ENCODE data around the gene GHR.

GHR gene

DNA sequence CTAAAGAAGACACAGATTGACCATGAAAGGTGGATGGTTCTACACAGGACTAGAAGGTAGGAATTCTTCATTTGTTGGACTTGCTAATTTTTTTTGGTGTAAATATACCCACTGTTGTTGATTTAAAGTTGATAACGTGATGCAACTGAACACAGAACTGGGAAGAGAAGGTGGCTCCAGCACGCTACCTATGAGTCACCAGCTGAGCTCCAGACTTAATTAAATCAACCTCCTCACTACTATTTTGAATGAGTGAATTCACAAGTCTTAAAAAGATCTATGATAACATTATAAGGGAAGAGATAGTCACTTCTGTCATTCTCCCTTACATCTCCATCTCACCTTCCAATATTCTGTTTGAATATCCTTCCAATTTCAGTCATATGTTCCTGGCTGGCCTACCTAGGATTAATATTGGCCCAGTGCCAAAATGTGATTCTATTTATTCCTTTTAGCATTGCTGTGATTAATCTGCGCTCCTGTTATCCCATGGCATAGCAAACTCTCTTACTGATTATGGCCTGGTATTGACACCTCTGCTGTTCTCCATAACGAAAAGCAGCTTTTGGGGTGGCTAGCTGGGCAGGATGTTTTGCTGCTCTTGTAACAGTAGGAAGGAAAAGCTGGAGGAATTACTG, 197.5 kb downstream of the GHR start:
- H3K4me3 ChIP-seq (ENCODE audit: low read depth, low read length), result no peak overlapping the region
- TF ChIP-seq, protein P1, sequence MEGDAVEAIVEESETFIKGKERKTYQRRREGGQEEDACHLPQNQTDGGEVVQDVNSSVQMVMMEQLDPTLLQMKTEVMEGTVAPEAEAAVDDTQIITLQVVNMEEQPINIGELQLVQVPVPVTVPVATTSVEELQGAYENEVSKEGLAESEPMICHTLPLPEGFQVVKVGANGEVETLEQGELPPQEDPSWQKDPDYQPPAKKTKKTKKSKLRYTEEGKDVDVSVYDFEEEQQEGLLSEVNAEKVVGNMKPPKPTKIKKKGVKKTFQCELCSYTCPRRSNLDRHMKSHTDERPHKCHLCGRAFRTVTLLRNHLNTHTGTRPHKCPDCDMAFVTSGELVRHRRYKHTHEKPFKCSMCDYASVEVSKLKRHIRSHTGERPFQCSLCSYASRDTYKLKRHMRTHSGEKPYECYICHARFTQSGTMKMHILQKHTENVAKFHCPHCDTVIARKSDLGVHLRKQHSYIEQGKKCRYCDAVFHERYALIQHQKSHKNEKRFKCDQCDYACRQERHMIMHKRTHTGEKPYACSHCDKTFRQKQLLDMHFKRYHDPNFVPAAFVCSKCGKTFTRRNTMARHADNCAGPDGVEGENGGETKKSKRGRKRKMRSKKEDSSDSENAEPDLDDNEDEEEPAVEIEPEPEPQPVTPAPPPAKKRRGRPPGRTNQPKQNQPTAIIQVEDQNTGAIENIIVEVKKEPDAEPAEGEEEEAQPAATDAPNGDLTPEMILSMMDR (conservative IDR thresholded peaks at IDR 0.05; ENCODE audit: low read depth, low read length), result no peak
- no peak for DNase-seq (ENCODE audit: low read depth)

DNA sequence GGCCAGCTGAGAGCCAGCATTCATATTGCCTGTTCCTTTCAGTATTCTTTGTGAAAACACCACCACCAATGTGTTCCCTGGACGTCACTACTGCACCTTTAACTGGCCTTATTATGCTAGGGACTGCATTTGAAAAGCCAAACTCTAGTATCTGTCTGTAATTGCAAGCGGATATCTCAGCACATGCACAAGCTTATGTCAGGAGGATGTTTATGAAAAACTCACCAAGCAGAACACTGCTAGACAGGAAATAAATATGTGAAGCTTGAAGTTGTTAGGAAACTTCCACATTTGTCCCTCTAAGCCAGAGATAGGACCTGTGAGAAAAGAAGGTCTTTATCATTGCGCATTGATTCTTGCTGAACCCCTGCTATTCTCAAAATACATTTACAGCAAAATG, 198.0 kb downstream of the GHR start:
- no peak overlapping the region for H3K4me3 ChIP-seq (ENCODE audit: low read depth, low read length)
- TF ChIP-seq, protein P1 (conservative IDR thresholded peaks at IDR 0.05; ENCODE audit: low read depth, low read length), result no peak

DNA sequence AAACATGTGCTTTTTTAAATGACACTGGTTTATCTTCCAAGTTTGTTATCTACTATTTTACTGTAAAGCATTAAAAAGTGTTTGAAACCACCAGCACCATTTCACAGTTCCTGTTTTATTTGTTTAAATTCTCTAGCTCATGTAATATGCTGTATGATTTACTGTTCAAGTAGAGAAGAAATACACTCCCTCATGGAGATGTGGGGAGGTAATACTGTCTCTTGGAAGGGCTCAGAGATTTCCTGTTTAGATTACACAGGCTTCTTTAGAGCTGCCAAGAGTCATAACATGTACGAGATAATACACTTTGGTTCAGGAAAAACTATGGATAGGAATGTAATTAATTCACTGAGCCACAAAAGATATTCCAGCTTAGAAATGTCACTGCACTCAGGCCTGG, 198.4 kb downstream of the GHR start:
- DNase-seq (ENCODE audit: low read depth), result no peak
- TF ChIP-seq, protein P1 (conservative IDR thresholded peaks at IDR 0.05; ENCODE audit: low read depth, low read length), result no peak
- H3K4me3 ChIP-seq (ENCODE audit: low read depth, low read length), result no peak overlapping the region

More for the DNA sequence above, 198.0 kb downstream of the GHR start:
- DNase-seq (ENCODE audit: low read depth), result no peak

DNA sequence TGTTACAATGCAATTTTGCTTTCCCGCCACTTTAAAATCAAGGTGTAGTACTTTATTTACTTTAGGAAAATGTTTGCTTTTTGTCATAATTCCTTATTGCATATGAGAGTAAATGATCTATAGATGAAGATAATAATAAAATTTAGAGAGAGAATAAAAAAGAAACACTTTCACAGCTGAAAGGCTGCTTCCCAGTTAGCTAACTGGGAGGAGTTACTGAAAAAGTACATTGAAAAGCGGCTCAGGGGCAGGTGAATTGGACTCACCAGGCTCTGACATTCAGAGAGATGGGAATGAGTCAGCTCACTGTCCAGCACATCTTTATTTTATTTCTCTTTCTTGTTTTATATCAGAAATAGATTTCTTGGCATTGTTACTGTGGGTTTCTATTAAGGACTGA, 201.7 kb downstream of the GHR start:
- DNase-seq (ENCODE audit: low read depth), result no peak
- H3K4me3 ChIP-seq (ENCODE audit: low read depth, low read length), result no peak overlapping the region
- TF ChIP-seq, protein P1 (conservative IDR thresholded peaks at IDR 0.05; ENCODE audit: low read depth, low read length), result no peak

DNA sequence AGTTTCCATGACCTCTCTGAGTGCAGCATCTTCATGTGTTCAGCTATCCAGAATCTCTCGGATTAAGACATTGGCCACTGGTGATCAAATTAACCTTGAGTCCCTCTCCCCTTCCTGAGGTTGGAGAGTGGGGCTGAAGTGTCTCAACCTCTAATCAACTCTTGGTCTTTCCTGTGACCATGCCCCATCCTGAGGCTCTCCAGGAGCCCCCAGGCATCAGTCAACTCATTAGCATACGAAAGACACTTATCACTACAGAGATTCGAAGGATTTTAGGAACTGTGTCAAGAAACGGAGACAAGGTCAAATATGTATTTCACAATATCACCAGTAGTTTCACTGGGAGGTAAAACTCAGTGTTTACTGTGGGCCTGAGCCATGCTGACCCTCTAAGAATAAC, 203.2 kb downstream of the GHR start:
- DNase-seq (ENCODE audit: low read depth), result no peak
- TF ChIP-seq, protein P1 (conservative IDR thresholded peaks at IDR 0.05; ENCODE audit: low read depth, low read length), result no peak
- no peak overlapping the region for H3K4me3 ChIP-seq (ENCODE audit: low read depth, low read length)

DNA sequence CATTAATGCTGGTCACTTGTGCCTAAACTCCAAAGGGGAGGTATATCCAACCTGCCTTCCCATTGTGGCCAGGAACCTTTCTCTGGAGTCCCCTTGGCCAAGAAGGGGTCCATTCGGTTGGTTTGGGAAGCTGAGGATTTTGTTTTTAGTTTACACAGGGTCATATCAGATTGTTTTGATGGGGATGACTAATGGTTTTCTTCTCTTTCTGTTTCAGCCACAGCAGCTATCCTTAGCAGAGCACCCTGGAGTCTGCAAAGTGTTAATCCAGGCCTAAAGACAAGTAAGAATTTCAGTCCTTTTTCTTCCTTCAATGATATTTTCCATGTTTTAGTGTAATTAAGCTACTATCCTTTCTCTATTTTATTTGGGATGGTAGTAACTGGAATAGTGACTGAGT, 205.6 kb downstream of the GHR start:
- TF ChIP-seq, protein P1 (conservative IDR thresholded peaks at IDR 0.05; ENCODE audit: low read depth, low read length), result no peak
- DNase-seq (ENCODE audit: low read depth), result no peak
- no peak overlapping the region for H3K4me3 ChIP-seq (ENCODE audit: low read depth, low read length)

DNA sequence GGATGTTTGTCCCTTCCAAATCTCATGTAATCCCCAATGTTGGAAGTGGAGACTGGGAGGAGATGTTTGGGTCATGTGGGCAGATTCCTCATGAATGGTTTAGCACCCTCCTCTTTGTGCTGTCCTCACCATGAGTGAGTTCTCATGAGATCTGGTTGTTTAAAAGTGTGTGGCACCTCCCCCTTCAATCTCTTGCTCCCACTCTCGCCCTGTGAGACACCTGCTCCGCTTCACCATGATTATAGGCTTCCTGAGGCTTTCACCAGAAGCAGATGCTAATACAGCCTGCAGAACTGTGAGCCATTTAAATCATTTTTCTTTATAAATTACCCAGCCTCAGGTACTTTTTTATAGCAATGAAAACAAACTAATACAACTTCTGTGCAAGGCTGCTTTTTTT, 206.0 kb downstream of the GHR start:
- TF ChIP-seq, protein P1 (conservative IDR thresholded peaks at IDR 0.05; ENCODE audit: low read depth, low read length), result no peak
- H3K4me3 ChIP-seq (ENCODE audit: low read depth, low read length), result no peak overlapping the region
- DNase-seq (ENCODE audit: low read depth), result no peak

Measured in choroid plexus epithelial cell (primary cell).